Measurements from ENCODE around the gene KCNC3. TPM values are rescaled to one million over a fixed set of nuclear protein-coding genes. Genes with fewer than 3 reads are reported as not detected.
A peak's percentile ranks its signal among the peaks of the same experiment; 100 is the strongest.

KCNC3 gene
- total RNA-seq, 1 donor from 2014 or later, result 19.8 TPM

- H3K4me1 Mint-ChIP-seq (ENCODE audit: low read depth), result no peaks in the 10 kb centered on the region
- H3K4me3 Mint-ChIP-seq (ENCODE audit: low read depth), result no peak overlapping the region
- H3K36me3 Mint-ChIP-seq (ENCODE audit: insufficient read depth), result peaks cover 19% of the 10 kb centered on the region
- no peak overlapping the region for H3K27ac Mint-ChIP-seq
- DNase-seq (ENCODE audit: low spot score, unreplicated experiment), result no peak
- no peaks in the 10 kb centered on the region for H3K9me3 Mint-ChIP-seq (ENCODE audit: low read depth)
- H3K27me3 Mint-ChIP-seq, result no peaks in the 10 kb centered on the region
- TF ChIP-seq, protein P1, sequence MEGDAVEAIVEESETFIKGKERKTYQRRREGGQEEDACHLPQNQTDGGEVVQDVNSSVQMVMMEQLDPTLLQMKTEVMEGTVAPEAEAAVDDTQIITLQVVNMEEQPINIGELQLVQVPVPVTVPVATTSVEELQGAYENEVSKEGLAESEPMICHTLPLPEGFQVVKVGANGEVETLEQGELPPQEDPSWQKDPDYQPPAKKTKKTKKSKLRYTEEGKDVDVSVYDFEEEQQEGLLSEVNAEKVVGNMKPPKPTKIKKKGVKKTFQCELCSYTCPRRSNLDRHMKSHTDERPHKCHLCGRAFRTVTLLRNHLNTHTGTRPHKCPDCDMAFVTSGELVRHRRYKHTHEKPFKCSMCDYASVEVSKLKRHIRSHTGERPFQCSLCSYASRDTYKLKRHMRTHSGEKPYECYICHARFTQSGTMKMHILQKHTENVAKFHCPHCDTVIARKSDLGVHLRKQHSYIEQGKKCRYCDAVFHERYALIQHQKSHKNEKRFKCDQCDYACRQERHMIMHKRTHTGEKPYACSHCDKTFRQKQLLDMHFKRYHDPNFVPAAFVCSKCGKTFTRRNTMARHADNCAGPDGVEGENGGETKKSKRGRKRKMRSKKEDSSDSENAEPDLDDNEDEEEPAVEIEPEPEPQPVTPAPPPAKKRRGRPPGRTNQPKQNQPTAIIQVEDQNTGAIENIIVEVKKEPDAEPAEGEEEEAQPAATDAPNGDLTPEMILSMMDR (IDR thresholded peaks at IDR 0.05; ENCODE audit: unreplicated experiment), result no peak
Measured at GRCh38 chr19:50273821-50274220, 55.4 kb downstream of the KCNC3 start.

- H3K27me3 Mint-ChIP-seq, result no peaks in the 10 kb centered on the region
- H3K36me3 Mint-ChIP-seq (ENCODE audit: insufficient read depth), result peaks cover 26% of the 10 kb centered on the region
- TF ChIP-seq, protein P1 (IDR thresholded peaks at IDR 0.05; ENCODE audit: unreplicated experiment), result no peak
- H3K4me1 Mint-ChIP-seq (ENCODE audit: low read depth), result no peaks in the 10 kb centered on the region
- H3K4me3 Mint-ChIP-seq (ENCODE audit: low read depth), result no peak overlapping the region
- DNase-seq (ENCODE audit: low spot score, unreplicated experiment), result no peak
- H3K9me3 Mint-ChIP-seq (ENCODE audit: low read depth), result no peaks in the 10 kb centered on the region
- peak overlapping the region; percentile 60 for H3K27ac Mint-ChIP-seq
Measured at GRCh38 chr19:50272263-50272897, 56.8 kb downstream of the KCNC3 start.

DNA sequence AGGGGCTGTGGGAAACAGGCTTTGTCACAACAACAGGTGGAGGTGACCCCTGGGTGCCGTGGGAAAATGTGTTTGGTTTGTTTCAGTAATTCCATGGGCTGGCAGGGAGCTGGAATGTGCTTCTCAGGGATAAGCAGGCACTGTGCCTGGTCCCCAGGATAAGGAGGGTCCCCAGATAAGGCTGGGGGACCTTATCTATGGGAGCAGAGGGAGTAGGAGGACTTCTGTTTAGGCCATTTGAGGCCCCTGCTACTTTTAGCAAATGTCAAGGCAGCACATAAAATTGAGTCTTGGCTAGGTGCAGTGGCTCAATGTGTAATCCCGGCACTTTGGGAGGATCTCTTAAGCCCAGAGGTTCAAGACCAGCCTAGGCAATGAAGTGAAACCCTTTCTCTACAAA, 59.5 kb downstream of the KCNC3 start:
- Mint-ChIP-seq H3K27me3 (no peaks in the 10 kb centered on the region), H3K36me3 (ENCODE audit: insufficient read depth) (peaks cover 21% of the 10 kb centered on the region), H3K4me3 (ENCODE audit: low read depth) (no peak overlapping the region), H3K9me3 (ENCODE audit: low read depth) (no peaks in the 10 kb centered on the region), H3K4me1 (ENCODE audit: low read depth) (no peaks in the 10 kb centered on the region), H3K27ac (no peak overlapping the region)
- TF ChIP-seq, protein P1 (IDR thresholded peaks at IDR 0.05; ENCODE audit: unreplicated experiment), result no peak
- DNase-seq (ENCODE audit: low spot score, unreplicated experiment), result no peak

DNA sequence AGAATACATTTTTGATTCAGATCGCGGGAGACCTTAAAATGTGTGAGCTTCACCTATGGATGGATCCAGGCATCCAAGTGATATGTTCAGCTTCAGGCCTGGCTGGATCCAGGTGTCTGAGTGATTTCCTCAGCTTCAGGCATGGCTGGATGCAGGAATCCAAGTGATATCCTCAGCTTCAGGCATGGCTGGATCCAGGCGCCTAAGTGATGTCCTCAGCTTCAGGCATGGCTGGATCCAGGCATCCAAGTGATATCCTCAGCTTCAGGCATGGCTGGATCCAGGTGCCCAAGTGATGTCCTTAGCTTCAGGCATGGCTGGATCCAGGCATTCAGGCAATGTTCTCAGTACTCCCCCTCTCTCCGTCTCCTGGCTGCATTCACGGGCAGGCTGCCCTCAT, 60.7 kb downstream of the KCNC3 start:
- Mint-ChIP-seq H3K36me3 (ENCODE audit: insufficient read depth) (peaks cover 23% of the 10 kb centered on the region), H3K4me1 (ENCODE audit: low read depth) (no peaks in the 10 kb centered on the region), H3K9me3 (ENCODE audit: low read depth) (no peaks in the 10 kb centered on the region), H3K27ac (no peak overlapping the region), H3K4me3 (ENCODE audit: low read depth) (no peak overlapping the region), H3K27me3 (no peaks in the 10 kb centered on the region)
- no peak for DNase-seq (ENCODE audit: low spot score, unreplicated experiment)
- TF ChIP-seq, protein P1 (IDR thresholded peaks at IDR 0.05; ENCODE audit: unreplicated experiment), result no peak

- no peaks in the 10 kb centered on the region for H3K4me1 Mint-ChIP-seq (ENCODE audit: low read depth)
- H3K27ac Mint-ChIP-seq, result no peak overlapping the region
- TF ChIP-seq, protein P1 (IDR thresholded peaks at IDR 0.05; ENCODE audit: unreplicated experiment), result no peak
- no peak for DNase-seq (ENCODE audit: low spot score, unreplicated experiment)
- no peaks in the 10 kb centered on the region for H3K27me3 Mint-ChIP-seq
- peaks cover 23% of the 10 kb centered on the region for H3K36me3 Mint-ChIP-seq (ENCODE audit: insufficient read depth)
- no peaks in the 10 kb centered on the region for H3K9me3 Mint-ChIP-seq (ENCODE audit: low read depth)
- H3K4me3 Mint-ChIP-seq (ENCODE audit: low read depth), result no peak overlapping the region
Measured at GRCh38 chr19:50268041-50268440, 61.1 kb downstream of the KCNC3 start.

All from progenitor cell of endocrine pancreas (in vitro differentiated cells).